ENCODE measurements around the gene C1QL2. TPM values are rescaled to one million over a fixed set of nuclear protein-coding genes. Genes with fewer than 3 reads are reported as not detected.

Gene C1QL2
- total RNA-seq (not detected), polyA plus RNA-seq (0.04 TPM)

DNA sequence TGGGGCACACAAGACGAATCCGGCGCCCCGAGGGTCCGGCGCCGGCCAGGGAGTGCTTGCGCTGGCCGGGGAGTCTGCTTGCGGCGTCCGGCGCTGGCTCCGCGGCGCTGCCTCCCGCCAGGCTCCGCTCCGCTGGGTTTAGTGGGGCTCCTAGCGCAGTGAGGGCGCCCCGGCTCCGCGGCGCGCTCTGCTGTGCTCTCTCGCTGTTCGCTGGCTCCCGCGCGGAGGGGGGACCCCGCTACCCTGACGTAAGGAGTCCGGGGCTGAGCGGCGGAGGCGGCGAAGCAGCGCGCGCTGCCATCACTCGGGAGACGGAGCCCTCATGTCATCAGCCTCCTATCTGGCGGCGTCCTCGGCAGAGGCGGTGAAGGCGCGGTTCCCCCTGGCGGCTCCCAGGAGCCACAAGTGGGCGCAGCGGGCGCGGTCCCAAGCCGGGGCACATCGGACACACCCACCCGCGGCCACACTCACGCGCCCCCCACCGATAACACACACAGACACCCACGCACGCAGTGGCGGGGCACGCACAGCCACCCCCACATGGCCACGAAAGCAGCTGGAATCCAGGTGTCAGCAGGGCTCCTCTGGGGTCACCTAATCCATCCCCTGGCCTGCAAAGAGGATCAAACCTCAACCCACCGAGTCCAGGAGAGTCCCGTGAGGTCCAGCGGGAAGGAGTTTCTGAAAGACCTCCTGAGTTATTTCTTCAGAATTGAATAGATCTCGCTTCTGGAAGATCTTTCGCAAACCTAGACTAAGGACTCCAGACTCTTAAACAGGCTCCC lies at the start of gene C1QL2:
Gene C1QL2, minus strand, starts transcription at position 189 of the 785 bp plus-strand sequence. CDS start 482 bp downstream, outside the sequence.
- Histone ChIP-seq H3K27ac (ENCODE audit: low read depth) (no peak within 1 kb of the TSS), H3K36me3 (ENCODE audit: insufficient read depth) (no peaks in the 10 kb centered on the region), H3K4me3 (ENCODE audit: low read depth, low read length) (no peak within 1 kb of the TSS), H3K4me1 (ENCODE audit: insufficient read depth) (peaks cover 3% of the 10 kb centered on the region)
- DNase-seq (ENCODE audit: extremely low spot score), result no peak
- 3% methylated on average over 71 of the region's 71 CpGs for WGBS

- Histone ChIP-seq H3K27ac (ENCODE audit: low read depth) (no peak overlapping the region), H3K4me3 (ENCODE audit: low read depth, low read length) (no peak overlapping the region), H3K4me1 (ENCODE audit: insufficient read depth) (no peaks in the 10 kb centered on the region), H3K36me3 (ENCODE audit: insufficient read depth) (no peaks in the 10 kb centered on the region)
- 64% methylated on average over 2 of the region's 2 CpGs for WGBS
- DNase-seq (ENCODE audit: extremely low spot score), result no peak
Observed at GRCh38 chr2:119207447-119207846, 48.9 kb upstream of the C1QL2 start.

DNA sequence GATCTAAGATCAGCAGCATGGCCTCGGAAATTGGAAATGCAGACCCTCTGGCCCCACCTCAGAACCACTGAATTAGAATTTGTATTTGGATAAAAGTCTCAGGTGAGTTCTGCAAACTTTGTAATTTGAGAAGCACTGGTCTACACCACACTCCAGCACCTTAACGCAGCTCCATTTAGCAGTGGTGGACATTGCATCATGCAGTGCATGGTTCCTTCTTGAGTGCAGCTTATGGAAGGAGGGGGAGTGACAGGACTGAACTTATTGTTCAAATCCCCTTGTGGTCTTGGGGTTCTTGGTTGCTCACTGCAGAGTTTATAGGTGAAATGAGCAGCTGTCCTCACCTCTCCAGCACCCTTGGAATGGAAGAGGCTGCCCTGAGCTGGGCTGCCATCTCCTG lies 47.6 kb upstream of the C1QL2 start:
- no peak for DNase-seq (ENCODE audit: extremely low spot score)
- no peaks in the 10 kb centered on the region for H3K4me1 ChIP-seq (ENCODE audit: insufficient read depth)
- no peak overlapping the region for H3K27ac ChIP-seq (ENCODE audit: low read depth)
- no peak overlapping the region for H3K4me3 ChIP-seq (ENCODE audit: low read depth, low read length)
- no peaks in the 10 kb centered on the region for H3K36me3 ChIP-seq (ENCODE audit: insufficient read depth)
- 77% methylated on average over 2 of the region's 2 CpGs for WGBS

- no peak for DNase-seq (ENCODE audit: extremely low spot score)
- Histone ChIP-seq H3K4me1 (ENCODE audit: insufficient read depth) (no peaks in the 10 kb centered on the region), H3K4me3 (ENCODE audit: low read depth, low read length) (no peak overlapping the region), H3K36me3 (ENCODE audit: insufficient read depth) (no peaks in the 10 kb centered on the region), H3K27ac (ENCODE audit: low read depth) (no peak overlapping the region)
- WGBS, result 80% methylated on average over 13 of the region's 13 CpGs
Observed at GRCh38 chr2:119205001-119205706, 46.6 kb upstream of the C1QL2 start.

- DNase-seq (ENCODE audit: extremely low spot score), result no peak
- Histone ChIP-seq H3K36me3 (ENCODE audit: insufficient read depth) (no peaks in the 10 kb centered on the region), H3K4me3 (ENCODE audit: low read depth, low read length) (no peak overlapping the region), H3K4me1 (ENCODE audit: insufficient read depth) (no peaks in the 10 kb centered on the region), H3K27ac (ENCODE audit: low read depth) (no peak overlapping the region)
- 86% methylated on average over 6 of the region's 6 CpGs for WGBS
Observed at GRCh38 chr2:119204525-119204924, 46.0 kb upstream of the C1QL2 start.

DNA sequence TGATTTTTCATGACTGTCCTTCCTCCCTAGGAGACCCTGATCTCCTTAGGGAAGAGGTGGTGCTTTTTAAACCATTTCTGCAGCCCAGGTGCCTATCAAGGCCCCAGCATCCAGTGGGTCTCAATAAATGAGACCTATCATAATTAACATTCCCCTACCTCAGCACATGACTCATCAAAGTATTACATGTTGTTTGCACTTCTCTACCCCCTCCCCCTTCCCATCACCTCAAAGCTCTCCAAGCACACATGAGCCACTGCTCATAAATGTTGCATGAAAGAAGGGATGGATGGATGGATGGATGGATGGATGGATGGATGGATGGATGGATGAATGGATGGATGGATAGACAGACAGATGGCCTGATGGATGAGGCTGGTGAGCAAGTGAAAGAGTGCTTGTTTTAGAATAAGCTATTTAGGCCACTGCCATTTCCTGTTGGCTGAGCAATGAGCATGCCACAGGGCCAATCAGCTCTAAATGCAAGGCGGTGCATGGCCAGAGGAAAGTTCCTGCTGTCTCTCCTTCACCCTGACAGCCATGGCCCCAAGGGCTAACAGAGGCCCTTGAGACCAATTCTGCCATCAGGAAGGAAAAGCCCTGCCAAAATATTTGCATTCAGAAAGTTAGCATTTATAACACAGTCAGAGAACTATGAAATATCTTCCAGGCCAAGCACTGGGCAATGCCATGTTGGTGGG lies 44.2 kb upstream of the C1QL2 start:
- 93% methylated on average over 1 of the region's 1 CpG for WGBS
- Histone ChIP-seq H3K36me3 (ENCODE audit: insufficient read depth) (no peaks in the 10 kb centered on the region), H3K27ac (ENCODE audit: low read depth) (no peak overlapping the region), H3K4me1 (ENCODE audit: insufficient read depth) (no peaks in the 10 kb centered on the region), H3K4me3 (ENCODE audit: low read depth, low read length) (no peak overlapping the region)
- no peak for DNase-seq (ENCODE audit: extremely low spot score)

- no peak overlapping the region for H3K27ac ChIP-seq (ENCODE audit: low read depth)
- H3K4me3 ChIP-seq (ENCODE audit: low read depth, low read length), result no peak overlapping the region
- no peak for DNase-seq (ENCODE audit: extremely low spot score)
- no peaks in the 10 kb centered on the region for H3K4me1 ChIP-seq (ENCODE audit: insufficient read depth)
- 88% methylated on average over 5 of the region's 5 CpGs for WGBS
- no peaks in the 10 kb centered on the region for H3K36me3 ChIP-seq (ENCODE audit: insufficient read depth)
Observed at GRCh38 chr2:119201815-119202214, 43.3 kb upstream of the C1QL2 start.

- H3K36me3 ChIP-seq (ENCODE audit: insufficient read depth), result no peaks in the 10 kb centered on the region
- no peak overlapping the region for H3K27ac ChIP-seq (ENCODE audit: low read depth)
- H3K4me1 ChIP-seq (ENCODE audit: insufficient read depth), result no peaks in the 10 kb centered on the region
- no peak for DNase-seq (ENCODE audit: extremely low spot score)
- H3K4me3 ChIP-seq (ENCODE audit: low read depth, low read length), result no peak overlapping the region
- 54% methylated on average over 7 of the region's 7 CpGs for WGBS
Observed at GRCh38 chr2:119198240-119198840, 39.8 kb upstream of the C1QL2 start.

DNA sequence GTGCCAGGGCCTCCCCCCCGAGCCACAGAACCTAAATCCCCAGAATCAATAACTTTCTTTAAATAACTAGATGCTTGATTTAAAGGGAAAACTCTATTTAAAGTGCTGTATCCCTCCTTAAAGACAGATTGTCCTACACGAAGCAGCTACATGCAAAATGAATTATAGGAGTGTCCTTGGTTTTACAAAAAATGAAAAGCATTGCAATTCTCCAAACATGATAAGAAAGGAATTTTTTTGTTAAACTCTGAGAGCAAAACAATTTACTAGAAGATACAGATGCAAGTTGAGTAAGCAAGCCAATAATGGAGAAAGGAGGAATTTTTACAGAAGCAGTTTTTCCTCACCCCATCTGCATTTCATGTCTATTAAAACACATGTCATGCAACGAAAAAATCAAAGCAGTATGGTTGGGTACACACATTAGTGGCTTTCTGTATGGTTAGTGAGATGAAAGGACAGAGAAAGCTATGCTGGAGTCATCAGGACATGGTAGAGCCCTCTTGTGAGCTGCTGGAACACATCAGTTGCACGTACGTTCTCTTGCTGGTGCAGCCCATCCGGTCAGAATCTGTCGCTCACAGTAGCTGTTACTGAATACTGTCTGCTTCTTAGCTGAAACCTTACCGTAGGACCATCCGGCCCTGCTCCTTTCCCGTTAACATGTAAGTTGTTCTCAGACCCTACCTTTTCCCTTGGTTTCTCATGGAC lies 39.1 kb upstream of the C1QL2 start:
- H3K4me1 ChIP-seq (ENCODE audit: insufficient read depth), result no peaks in the 10 kb centered on the region
- H3K4me3 ChIP-seq (ENCODE audit: low read depth, low read length), result no peak overlapping the region
- no peak for DNase-seq (ENCODE audit: extremely low spot score)
- no peaks in the 10 kb centered on the region for H3K36me3 ChIP-seq (ENCODE audit: insufficient read depth)
- no peak overlapping the region for H3K27ac ChIP-seq (ENCODE audit: low read depth)
- WGBS, result 45% methylated on average over 10 of the region's 10 CpGs

DNA sequence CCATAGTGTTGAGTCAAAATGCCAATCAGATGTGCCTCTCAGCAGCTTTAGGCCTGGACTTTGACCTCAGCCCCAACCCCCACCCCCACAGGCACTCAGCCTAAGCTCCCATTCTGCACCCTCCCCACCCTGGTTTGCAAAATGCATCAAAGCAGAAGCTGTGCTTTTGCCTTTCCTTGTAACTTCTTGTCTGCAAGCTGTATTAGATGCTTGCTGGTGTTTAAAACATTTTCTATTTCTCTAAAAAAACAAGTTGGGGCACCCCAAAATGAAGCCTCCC lies 38.5 kb upstream of the C1QL2 start:
- DNase-seq (ENCODE audit: extremely low spot score), result no peak
- H3K4me3 ChIP-seq (ENCODE audit: low read depth, low read length), result no peak overlapping the region
- no peaks in the 10 kb centered on the region for H3K36me3 ChIP-seq (ENCODE audit: insufficient read depth)
- H3K27ac ChIP-seq (ENCODE audit: low read depth), result no peak overlapping the region
- H3K4me1 ChIP-seq (ENCODE audit: insufficient read depth), result no peaks in the 10 kb centered on the region

GRCh38 chr2:119196301-119197125 lies 38.0 kb upstream of the C1QL2 start:
- H3K27ac ChIP-seq (ENCODE audit: low read depth), result no peak overlapping the region
- no peak overlapping the region for H3K4me3 ChIP-seq (ENCODE audit: low read depth, low read length)
- no peak for DNase-seq (ENCODE audit: extremely low spot score)
- 57% methylated on average over 7 of the region's 7 CpGs for WGBS
- no peaks in the 10 kb centered on the region for H3K36me3 ChIP-seq (ENCODE audit: insufficient read depth)
- no peaks in the 10 kb centered on the region for H3K4me1 ChIP-seq (ENCODE audit: insufficient read depth)

DNA sequence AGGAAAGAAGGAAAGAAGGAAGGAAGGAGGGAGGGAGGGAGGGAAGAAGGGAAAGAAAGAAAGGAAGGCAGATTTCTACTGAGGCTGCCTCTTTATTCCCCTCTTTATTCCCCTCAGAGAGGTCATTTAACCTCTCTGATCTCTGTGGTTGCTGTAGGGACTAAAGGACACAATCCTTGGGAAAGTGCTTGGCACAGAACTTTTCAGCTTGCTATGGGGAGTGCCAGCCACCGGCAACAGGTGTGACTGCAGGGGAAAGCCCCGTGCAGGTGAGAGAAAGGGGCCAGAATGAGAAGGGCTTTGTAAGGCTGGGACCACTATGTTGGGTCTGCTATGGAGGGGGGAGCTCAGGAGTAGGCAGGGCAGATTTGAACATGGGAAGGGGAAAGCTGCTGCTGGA lies 37.3 kb upstream of the C1QL2 start:
- 28% methylated on average over 2 of the region's 2 CpGs for WGBS
- DNase-seq (ENCODE audit: extremely low spot score), result no peak

DNA sequence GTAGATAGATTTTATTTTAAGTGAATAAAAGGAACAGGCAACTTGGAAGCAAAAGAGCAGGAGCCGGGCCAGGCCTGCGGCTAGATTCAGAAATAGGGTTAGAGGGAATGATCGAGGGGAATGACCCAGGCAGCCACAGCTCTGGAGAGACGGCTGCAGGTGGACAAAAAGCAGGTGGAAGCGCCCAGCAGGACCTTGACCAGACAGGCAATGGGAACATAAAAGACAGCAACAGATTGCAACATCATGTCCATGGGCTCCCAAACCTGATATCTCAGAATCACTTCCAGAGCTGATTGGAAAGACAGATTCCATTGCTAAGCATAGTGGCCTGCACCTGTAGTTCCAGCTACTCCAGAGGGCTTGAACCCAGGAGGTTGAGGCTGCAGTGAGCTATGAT lies 36.5 kb upstream of the C1QL2 start:
- H3K4me1 ChIP-seq (ENCODE audit: insufficient read depth), result no peaks in the 10 kb centered on the region
- H3K4me3 ChIP-seq (ENCODE audit: low read depth, low read length), result no peak overlapping the region
- DNase-seq (ENCODE audit: extremely low spot score), result no peak
- no peak overlapping the region for H3K27ac ChIP-seq (ENCODE audit: low read depth)
- H3K36me3 ChIP-seq (ENCODE audit: insufficient read depth), result no peaks in the 10 kb centered on the region
- 87% methylated on average over 5 of the region's 5 CpGs for WGBS

More for the DNA sequence above, 37.3 kb upstream of the C1QL2 start:
- Histone ChIP-seq H3K36me3 (ENCODE audit: insufficient read depth) (no peaks in the 10 kb centered on the region), H3K4me3 (ENCODE audit: low read depth, low read length) (no peak overlapping the region), H3K27ac (ENCODE audit: low read depth) (no peak overlapping the region), H3K4me1 (ENCODE audit: insufficient read depth) (no peaks in the 10 kb centered on the region)

Measured in urinary bladder (tissue), 4 donors.